K562 (cell line): ENCODE results near the gene CUX1. TPM values are rescaled to one million over a fixed set of nuclear protein-coding genes. Genes with fewer than 3 reads are reported as not detected.

ENCODE experiments used
- CBFA2T2 ChIP-seq: fragments of 450-650 bp; conservative IDR thresholded peaks from 2 replicates; pipeline ENCODE4 v1.6.1; 2017; ENCODE audit warnings: mild to moderate bottlenecking
- CREBBP ChIP-seq: IDR thresholded peaks from one replicate; pipeline ENCODE4 v1.6.1; 2012; ENCODE audit warnings: low read depth, mild to moderate bottlenecking, control low read depth, inconsistent platforms, low read length
- NCOA6 ChIP-seq: fragments of 450-650 bp; IDR thresholded peaks from 2 replicates; pipeline ENCODE4 v1.6.1; 2017; ENCODE audit warnings: mild to moderate bottlenecking
- PURB ChIP-seq: sonication (generic); formaldehyde crosslinking; IDR thresholded peaks from 2 replicates; pipeline ENCODE4 v1.9.0; 2021; ENCODE audit warnings: low read depth, mild to moderate bottlenecking, missing genetic modification reagents
- TEAD1 ChIP-seq, 2 experiments: fragments of 450-650 bp in 1 of 2; sonication (generic) in 1 of 2; formaldehyde crosslinking; IDR thresholded peaks; 2 replicates each; pipeline versions ENCODE4 v1.4.0 to v1.8.0; 2020 to 2022; ENCODE audit warnings: mild to moderate bottlenecking in 2 of 2, missing genetic modification reagents in 1 of 2
- YBX1 ChIP-seq: fragments of 450-650 bp; IDR thresholded peaks from 2 replicates; pipeline ENCODE4 v1.7.1; 2016; ENCODE audit warnings: mild to moderate bottlenecking
- ZNF212 ChIP-seq: fragments of 450-650 bp; formaldehyde crosslinking; IDR thresholded peaks from 2 replicates; pipeline ENCODE4 v1.4.0; 2020; ENCODE audit warnings: mild to moderate bottlenecking
- ZNF3 ChIP-seq: fragments of 250-450 bp; sonication (Bioruptor Pico); IDR thresholded peaks from 2 replicates; pipeline ENCODE4 v1.5.0; 2021; ENCODE audit warnings: mild to moderate bottlenecking, moderate library complexity
- ZNF318 ChIP-seq, 2 experiments: fragments of 450-650 bp; IDR thresholded peaks; 2 replicates each; pipeline ENCODE4 v1.6.1; 2016; ENCODE audit warnings: mild to moderate bottlenecking in 2 of 2, borderline replicate concordance in 1 of 2, low read depth in 1 of 2, moderate library complexity in 1 of 2
- polyA plus RNA-seq, 8 experiments: library from polyadenylated mRNA; depleted of rRNA in 4 of 8; stranded (reverse) in 5 of 8; unstranded in 3 of 8; fragments of >200 nt; fragmentation: Nextera tagmentation in 2 of 8; fragmentation: Illumina TruSeq in 1 of 8; extraction: Ambion mirVana in 2 of 8; extraction: Trizol in 1 of 8; gene quantifications; 2 replicates each; pipeline versions ENCODE4 v1.2.1 to v1.2.3, GENCODE V29; 2011 to 2014; ENCODE audit warnings: inconsistent platforms in 1 of 8, missing spikeins in 1 of 8
- total RNA-seq, 7 experiments: library from RNA; depleted of rRNA in 6 of 7; stranded (reverse); fragments of >200 nt in 6 of 7; fragmentation: Illumina TruSeq in 2 of 7; extraction: Trizol in 2 of 7; gene quantifications; 2 replicates each; pipeline versions ENCODE4 v1.2.1 to v1.2.3, GENCODE V29; 2011 to 2021; ENCODE audit warnings: low replicate concordance in 1 of 7
- TF ChIP-seq, protein P1 (sequence below): fragments of 250-450 bp; sonication (Bioruptor Pico); IDR thresholded peaks from 2 replicates; pipeline ENCODE4 v1.8.0; 2021; ENCODE audit warnings: moderate library complexity, mild to moderate bottlenecking, inconsistent platforms
- TF ChIP-seq, protein P2 (sequence below): fragments of 250-450 bp; sonication (Bioruptor Pico); IDR thresholded peaks from 2 replicates; pipeline ENCODE4 v1.4.0; 2020

The CUX1 gene
- total and polyA plus RNA-seq, 9 of the 15 experiments (the other 6 are each of a cell fraction or from before 2014, with no cell fraction given): 3.6 to 55.3 (median 25.2) TPM

- TF ChIP-seq ZNF318 (IDR thresholded peaks at IDR 0.05; ENCODE audit: borderline replicate concordance in 1 of 2, low read depth in 1 of 2) (peak in 1 of 2 experiments; percentile 64; a peak in 2 of 4 replicates), CREBBP (no peak), TEAD1 (CRISPR knock-in tag; IDR thresholded peaks at IDR 0.05) (peak; percentile 20 to 78; a peak in 3 of 4 replicates), YBX1 (no peak), CBFA2T2 (peak; percentile 90), ZNF3 (CRISPR knock-in tag) (no peak), ZNF212 (CRISPR knock-in tag) (no peak), NCOA6 (no peak), PURB (CRISPR knock-in tag) (no peak)
- TF ChIP-seq, protein P1, sequence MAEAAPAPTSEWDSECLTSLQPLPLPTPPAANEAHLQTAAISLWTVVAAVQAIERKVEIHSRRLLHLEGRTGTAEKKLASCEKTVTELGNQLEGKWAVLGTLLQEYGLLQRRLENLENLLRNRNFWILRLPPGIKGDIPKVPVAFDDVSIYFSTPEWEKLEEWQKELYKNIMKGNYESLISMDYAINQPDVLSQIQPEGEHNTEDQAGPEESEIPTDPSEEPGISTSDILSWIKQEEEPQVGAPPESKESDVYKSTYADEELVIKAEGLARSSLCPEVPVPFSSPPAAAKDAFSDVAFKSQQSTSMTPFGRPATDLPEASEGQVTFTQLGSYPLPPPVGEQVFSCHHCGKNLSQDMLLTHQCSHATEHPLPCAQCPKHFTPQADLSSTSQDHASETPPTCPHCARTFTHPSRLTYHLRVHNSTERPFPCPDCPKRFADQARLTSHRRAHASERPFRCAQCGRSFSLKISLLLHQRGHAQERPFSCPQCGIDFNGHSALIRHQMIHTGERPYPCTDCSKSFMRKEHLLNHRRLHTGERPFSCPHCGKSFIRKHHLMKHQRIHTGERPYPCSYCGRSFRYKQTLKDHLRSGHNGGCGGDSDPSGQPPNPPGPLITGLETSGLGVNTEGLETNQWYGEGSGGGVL (CRISPR knock-in tag): no peak
- TF ChIP-seq, protein P2, sequence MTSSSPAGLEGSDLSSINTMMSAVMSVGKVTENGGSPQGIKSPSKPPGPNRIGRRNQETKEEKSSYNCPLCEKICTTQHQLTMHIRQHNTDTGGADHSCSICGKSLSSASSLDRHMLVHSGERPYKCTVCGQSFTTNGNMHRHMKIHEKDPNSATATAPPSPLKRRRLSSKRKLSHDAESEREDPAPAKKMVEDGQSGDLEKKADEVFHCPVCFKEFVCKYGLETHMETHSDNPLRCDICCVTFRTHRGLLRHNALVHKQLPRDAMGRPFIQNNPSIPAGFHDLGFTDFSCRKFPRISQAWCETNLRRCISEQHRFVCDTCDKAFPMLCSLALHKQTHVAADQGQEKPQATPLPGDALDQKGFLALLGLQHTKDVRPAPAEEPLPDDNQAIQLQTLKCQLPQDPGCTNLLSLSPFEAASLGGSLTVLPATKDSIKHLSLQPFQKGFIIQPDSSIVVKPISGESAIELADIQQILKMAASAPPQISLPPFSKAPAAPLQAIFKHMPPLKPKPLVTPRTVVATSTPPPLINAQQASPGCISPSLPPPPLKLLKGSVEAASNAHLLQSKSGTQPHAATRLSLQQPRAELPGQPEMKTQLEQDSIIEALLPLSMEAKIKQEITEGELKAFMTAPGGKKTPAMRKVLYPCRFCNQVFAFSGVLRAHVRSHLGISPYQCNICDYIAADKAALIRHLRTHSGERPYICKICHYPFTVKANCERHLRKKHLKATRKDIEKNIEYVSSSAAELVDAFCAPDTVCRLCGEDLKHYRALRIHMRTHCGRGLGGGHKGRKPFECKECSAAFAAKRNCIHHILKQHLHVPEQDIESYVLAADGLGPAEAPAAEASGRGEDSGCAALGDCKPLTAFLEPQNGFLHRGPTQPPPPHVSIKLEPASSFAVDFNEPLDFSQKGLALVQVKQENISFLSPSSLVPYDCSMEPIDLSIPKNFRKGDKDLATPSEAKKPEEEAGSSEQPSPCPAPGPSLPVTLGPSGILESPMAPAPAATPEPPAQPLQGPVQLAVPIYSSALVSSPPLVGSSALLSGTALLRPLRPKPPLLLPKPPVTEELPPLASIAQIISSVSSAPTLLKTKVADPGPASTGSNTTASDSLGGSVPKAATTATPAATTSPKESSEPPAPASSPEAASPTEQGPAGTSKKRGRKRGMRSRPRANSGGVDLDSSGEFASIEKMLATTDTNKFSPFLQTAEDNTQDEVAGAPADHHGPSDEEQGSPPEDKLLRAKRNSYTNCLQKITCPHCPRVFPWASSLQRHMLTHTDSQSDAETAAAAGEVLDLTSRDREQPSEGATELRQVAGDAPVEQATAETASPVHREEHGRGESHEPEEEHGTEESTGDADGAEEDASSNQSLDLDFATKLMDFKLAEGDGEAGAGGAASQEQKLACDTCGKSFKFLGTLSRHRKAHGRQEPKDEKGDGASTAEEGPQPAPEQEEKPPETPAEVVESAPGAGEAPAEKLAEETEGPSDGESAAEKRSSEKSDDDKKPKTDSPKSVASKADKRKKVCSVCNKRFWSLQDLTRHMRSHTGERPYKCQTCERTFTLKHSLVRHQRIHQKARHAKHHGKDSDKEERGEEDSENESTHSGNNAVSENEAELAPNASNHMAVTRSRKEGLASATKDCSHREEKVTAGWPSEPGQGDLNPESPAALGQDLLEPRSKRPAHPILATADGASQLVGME (CRISPR knock-in tag): no peak
Observed at GRCh38 chr7:101902680-101903514, 85.5 kb downstream of the CUX1 start (continued).
